HUES6 (cell line): Measurements from ENCODE around the gene RNU1-2.
"Not testable (repeated sequence)": the region's sequence is repeated elsewhere in the genome, so short reads cannot be mapped to it uniquely, and the experiment has no call there.

Source experiments
- H3K27ac ChIP-seq: 2 replicates; pipeline ENCODE4 v1.7.0; 2013; ENCODE audit warnings: low read depth, mild to moderate bottlenecking, low read length, inconsistent platforms
- H3K27me3 ChIP-seq: 2 replicates; pipeline ENCODE4 v1.6.1; 2013; ENCODE audit warnings: low read length; ENCODE audit not compliant: control insufficient read depth, insufficient read depth
- H3K36me3 ChIP-seq: 2 replicates; pipeline ENCODE4 v1.6.1; 2013; ENCODE audit warnings: low read length; ENCODE audit not compliant: control insufficient read depth, insufficient read depth
- H3K4me1 ChIP-seq: 2 replicates; pipeline ENCODE4 v1.6.1; 2013; ENCODE audit warnings: low read length; ENCODE audit not compliant: control insufficient read depth, insufficient read depth
- H3K4me3 ChIP-seq: 2 replicates; pipeline ENCODE4 v1.5.1; 2013; ENCODE audit warnings: low read depth, low read length
- H3K9ac ChIP-seq: one replicate; pipeline ENCODE4 v1.6.1; 2013; ENCODE audit warnings: mild to moderate bottlenecking, low read length
- H3K9me3 ChIP-seq: 2 replicates; pipeline ENCODE4 v1.6.1; 2013; ENCODE audit warnings: low read depth, low read length; ENCODE audit not compliant: control insufficient read depth, insufficient read depth

Gene RNU1-2

DNA sequence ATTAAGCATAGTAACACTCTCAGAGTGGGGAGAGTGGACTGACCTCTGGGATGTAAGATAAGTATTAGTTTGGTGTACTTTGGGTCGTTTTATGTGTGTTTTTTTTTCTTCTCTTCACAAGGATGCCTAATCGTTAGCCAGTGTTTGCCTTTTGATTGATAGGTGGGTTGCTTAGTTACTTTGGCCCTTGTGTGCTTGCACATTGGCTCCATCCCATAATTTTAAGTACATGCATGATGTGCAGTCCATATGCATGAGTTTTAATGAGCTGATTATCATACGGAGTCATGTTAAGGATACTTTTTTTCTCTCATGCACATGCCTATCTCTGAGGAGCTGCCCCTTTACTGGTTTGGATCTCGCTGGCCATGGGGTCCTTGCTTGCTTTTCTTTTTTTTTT is 4.7 kb upstream of the RNU1-2 start:
- not testable (repeated sequence) for H3K27ac ChIP-seq, H3K9me3 ChIP-seq, H3K9ac ChIP-seq, H3K36me3 ChIP-seq, H3K27me3 ChIP-seq, H3K4me1 ChIP-seq, H3K4me3 ChIP-seq

- not testable (repeated sequence) for H3K4me1 ChIP-seq, H3K9me3 ChIP-seq, H3K27ac ChIP-seq, H3K27me3 ChIP-seq, H3K9ac ChIP-seq, H3K36me3 ChIP-seq, H3K4me3 ChIP-seq
Measured at GRCh38 chr1:16892978-16893525, 2.7 kb upstream of the RNU1-2 start.

- not testable (repeated sequence) for H3K27ac ChIP-seq, H3K4me1 ChIP-seq, H3K4me3 ChIP-seq, H3K36me3 ChIP-seq, H3K9ac ChIP-seq, H3K9me3 ChIP-seq, H3K27me3 ChIP-seq
Measured at GRCh38 chr1:16893796-16894195, 2.0 kb upstream of the RNU1-2 start.

DNA sequence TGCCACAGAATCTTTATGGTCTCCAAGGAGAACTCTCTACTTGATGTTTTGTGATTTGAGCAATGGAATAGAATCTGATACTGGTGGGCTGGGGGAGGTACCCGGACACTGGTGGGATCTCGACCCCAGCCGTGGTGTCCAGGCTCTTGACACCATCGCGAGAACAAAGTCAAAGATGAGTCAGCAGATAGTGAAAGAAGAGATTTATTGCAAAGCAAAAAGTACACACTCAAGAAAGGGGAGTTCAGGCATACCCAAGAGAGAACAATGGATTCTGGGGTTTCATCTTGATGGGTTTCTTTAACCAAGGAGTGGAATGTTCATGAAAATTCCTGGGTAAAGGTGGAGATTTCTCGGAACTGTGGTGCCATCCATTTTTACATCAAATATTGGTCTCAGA is 1.4 kb upstream of the RNU1-2 start:
- H3K9ac ChIP-seq, H3K4me3 ChIP-seq, H3K36me3 ChIP-seq, H3K4me1 ChIP-seq, H3K9me3 ChIP-seq, H3K27me3 ChIP-seq, H3K27ac ChIP-seq: not testable (repeated sequence)

GRCh38 chr1:16895233-16895597 is 565 bp upstream of the RNU1-2 start:
- H3K27ac ChIP-seq, H3K9ac ChIP-seq, H3K36me3 ChIP-seq, H3K27me3 ChIP-seq, H3K4me1 ChIP-seq, H3K9me3 ChIP-seq: not testable (repeated sequence)
- peak overlapping the region; percentile 46 for H3K4me3 ChIP-seq

DNA sequence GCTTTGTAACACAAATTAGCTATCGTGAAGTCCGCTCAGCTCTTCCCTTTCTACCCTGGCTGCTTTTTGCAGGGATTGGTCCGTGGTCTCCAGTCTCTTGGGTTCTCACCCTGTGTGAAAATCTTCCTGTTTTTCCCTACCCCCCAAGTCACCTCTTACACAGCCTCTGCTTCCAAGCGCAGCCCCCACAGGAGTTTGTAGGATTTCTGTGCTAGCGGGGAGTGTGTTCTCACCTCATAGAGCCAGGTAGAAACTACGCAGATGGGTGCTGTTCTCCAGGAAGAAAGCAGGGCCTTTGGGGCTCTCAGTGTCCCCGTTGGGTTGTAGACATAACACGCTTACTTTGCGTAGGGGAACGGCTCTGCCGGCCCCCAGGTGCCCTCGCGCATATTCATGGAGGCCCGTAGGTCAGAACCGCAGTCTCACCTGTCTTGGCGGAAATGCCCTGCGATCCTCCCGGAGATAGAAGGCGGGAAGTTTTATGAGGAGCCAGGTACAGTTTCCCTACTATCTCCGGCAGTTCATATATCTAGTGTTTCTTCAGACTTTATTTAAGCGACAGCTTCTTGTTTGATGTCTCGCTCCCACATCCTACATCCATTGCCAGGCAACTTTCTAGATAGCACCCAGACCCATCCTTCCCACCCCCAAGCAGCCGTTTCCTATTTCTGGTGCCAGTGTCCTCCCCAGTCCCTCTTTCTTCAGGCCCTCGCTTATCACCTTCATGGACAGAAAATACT is 706 bp downstream of the RNU1-2 start:
- not testable (repeated sequence) for H3K9me3 ChIP-seq, H3K27me3 ChIP-seq, H3K36me3 ChIP-seq
- peak overlapping the region; percentile 71 for H3K9ac ChIP-seq
- peak overlapping the region; percentile 55 for H3K4me3 ChIP-seq
- H3K27ac ChIP-seq: peak overlapping the region; percentile 24; the same call in 1 of the 2 replicates
- H3K4me1 ChIP-seq: peaks cover 10% of the 10 kb centered on the region

DNA sequence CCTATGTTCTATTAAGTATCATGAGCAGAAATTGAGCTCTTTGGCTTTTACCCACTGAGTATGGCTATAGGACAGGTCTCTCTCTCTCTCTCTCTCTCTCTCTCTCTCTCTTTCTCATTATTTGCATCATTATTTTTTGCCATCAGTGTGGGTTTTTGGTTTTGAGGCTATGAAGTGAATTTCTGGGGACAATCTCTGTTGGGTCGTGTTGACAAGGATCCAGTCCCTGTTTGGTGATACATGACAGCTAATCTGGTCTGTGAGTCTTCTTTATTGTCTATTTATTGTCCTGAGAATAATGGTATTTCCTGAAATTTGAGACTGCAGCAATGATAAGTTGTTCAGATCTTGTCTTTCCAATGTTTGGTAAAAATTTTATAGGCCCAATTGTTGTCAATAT is 1.9 kb downstream of the RNU1-2 start:
- H3K9ac ChIP-seq, H3K27me3 ChIP-seq, H3K9me3 ChIP-seq, H3K4me3 ChIP-seq, H3K36me3 ChIP-seq, H3K27ac ChIP-seq: not testable (repeated sequence)
- H3K4me1 ChIP-seq: peaks cover 10% of the 10 kb centered on the region

GRCh38 chr1:16898298-16898697 is 2.5 kb downstream of the RNU1-2 start:
- H3K27me3 ChIP-seq: not testable (repeated sequence)
- peaks cover 15% of the 10 kb centered on the region for H3K4me1 ChIP-seq

GRCh38 chr1:16899020-16899419 is 3.2 kb downstream of the RNU1-2 start:
- not testable (repeated sequence) for H3K27me3 ChIP-seq, H3K27ac ChIP-seq, H3K9me3 ChIP-seq, H3K36me3 ChIP-seq, H3K4me3 ChIP-seq, H3K9ac ChIP-seq
- peaks cover 21% of the 10 kb centered on the region for H3K4me1 ChIP-seq

More at GRCh38 chr1:16898298-16898697, 2.5 kb downstream of the RNU1-2 start:
- H3K36me3 ChIP-seq, H3K4me3 ChIP-seq, H3K9ac ChIP-seq, H3K9me3 ChIP-seq, H3K27ac ChIP-seq: not testable (repeated sequence)

GRCh38 chr1:16900751-16901150 is 5.0 kb downstream of the RNU1-2 start:
- Histone ChIP-seq H3K27ac (no peak overlapping the region), H3K27me3 (no peaks in the 10 kb centered on the region), H3K9me3 (no peaks in the 10 kb centered on the region), H3K4me3 (no peak overlapping the region), H3K9ac (no peak overlapping the region), H3K36me3 (no peaks in the 10 kb centered on the region), H3K4me1 (peaks cover 21% of the 10 kb centered on the region)

- H3K27me3 ChIP-seq, H3K36me3 ChIP-seq, H3K27ac ChIP-seq, H3K9ac ChIP-seq, H3K4me3 ChIP-seq, H3K9me3 ChIP-seq: not testable (repeated sequence)
- H3K4me1 ChIP-seq: peaks cover 21% of the 10 kb centered on the region
Measured at GRCh38 chr1:16901371-16901770, 5.6 kb downstream of the RNU1-2 start.
